ENCODE measurements around the gene F2RL1. TPM values are rescaled to one million over a fixed set of nuclear protein-coding genes. Genes with fewer than 3 reads are reported as not detected.

The F2RL1 gene
- total and polyA plus RNA-seq, 4 donors, result 3.8 to 19.2 (median 5.4) TPM

- DNase-seq (peak in 1 of 3 donors; percentile 44), ATAC-seq (ENCODE audit: insufficient read depth, low FRiP score) (no peak)
- no peak overlapping the region for H3K4me3 ChIP-seq
- WGBS, 2 donors, result 84 to 94% methylated on average over 8 of the region's 8 CpGs
- peaks cover 8 to 40% (median 11%) of the 10 kb centered on the region in 5 donors for H3K4me1 ChIP-seq (ENCODE audit: control insufficient read depth in 5 of 5, insufficient read depth in 5 of 5, low read length in 5 of 5)
- H3K9ac ChIP-seq (ENCODE audit: insufficient read depth in 1 of 2, low read length in 2 of 2), result peak overlapping the region in 1 of 2 donors; percentile 56
- no peaks in the 10 kb centered on the region for H3K36me3 ChIP-seq (ENCODE audit: control insufficient read depth in 4 of 4, insufficient read depth in 4 of 4, low read length in 4 of 4)
- H3K27ac ChIP-seq (ENCODE audit: low read depth in 1 of 2, low read length in 1 of 2), result peak overlapping the region; percentile 80 to 83
- TF ChIP-seq CTCF (IDR thresholded peaks at IDR 0.05; ENCODE audit: control extremely low read depth, extremely low read depth), result no peak
- H3K9me3 ChIP-seq (ENCODE audit: control insufficient read depth in 4 of 4, insufficient read depth in 3 of 4, low read length in 3 of 4), result no peaks in the 10 kb centered on the region
- no peaks in the 10 kb centered on the region for H3K27me3 ChIP-seq (ENCODE audit: control insufficient read depth in 3 of 3, insufficient read depth in 3 of 3, low read length in 2 of 3)
Observed at GRCh38 chr5:76789991-76790581, 28.7 kb upstream of the F2RL1 start.

- Histone ChIP-seq H3K27me3 (ENCODE audit: control insufficient read depth in 3 of 3, insufficient read depth in 3 of 3, low read length in 2 of 3) (no peaks in the 10 kb centered on the region), H3K9me3 (ENCODE audit: control insufficient read depth in 4 of 4, insufficient read depth in 3 of 4, low read length in 3 of 4) (no peaks in the 10 kb centered on the region), H3K36me3 (ENCODE audit: control insufficient read depth in 4 of 4, insufficient read depth in 4 of 4, low read length in 4 of 4) (no peaks in the 10 kb centered on the region), H3K4me1 (ENCODE audit: control insufficient read depth in 5 of 5, insufficient read depth in 5 of 5, low read length in 5 of 5) (peaks cover 8 to 40% (median 11%) of the 10 kb centered on the region in 5 donors), H3K4me3 (no peak overlapping the region), H3K9ac (ENCODE audit: insufficient read depth in 1 of 2, low read length in 2 of 2) (peak overlapping the region in 1 of 2 donors; percentile 56), H3K27ac (ENCODE audit: low read depth in 1 of 2, low read length in 1 of 2) (peak overlapping the region; percentile 11 to 80)
- ATAC-seq (ENCODE audit: insufficient read depth, low FRiP score) (peak; percentile 81), DNase-seq (peak; percentile 87 to 98 (median 95))
- WGBS, 2 donors, result 34 to 57% methylated on average over 3 of the region's 3 CpGs
- no peak for TF ChIP-seq CTCF (IDR thresholded peaks at IDR 0.05; ENCODE audit: control extremely low read depth, extremely low read depth)
Observed at GRCh38 chr5:76790632-76791290, 28.1 kb upstream of the F2RL1 start.

GRCh38 chr5:76791461-76791860 lies 27.4 kb upstream of the F2RL1 start:
- H3K36me3 ChIP-seq (ENCODE audit: control insufficient read depth in 4 of 4, insufficient read depth in 4 of 4, low read length in 4 of 4), result no peaks in the 10 kb centered on the region
- H3K4me1 ChIP-seq (ENCODE audit: control insufficient read depth in 5 of 5, insufficient read depth in 5 of 5, low read length in 5 of 5), result peaks cover 8 to 40% (median 11%) of the 10 kb centered on the region in 5 donors
- H3K9ac ChIP-seq (ENCODE audit: insufficient read depth in 1 of 2, low read length in 2 of 2), result peak overlapping the region in 1 of 2 donors; percentile 26
- peak overlapping the region; percentile 74 to 80 for H3K27ac ChIP-seq (ENCODE audit: low read depth in 1 of 2, low read length in 1 of 2)
- H3K27me3 ChIP-seq (ENCODE audit: control insufficient read depth in 3 of 3, insufficient read depth in 3 of 3, low read length in 2 of 3), result no peaks in the 10 kb centered on the region
- no peak for DNase-seq
- 82 to 93% methylated on average over 1 of the region's 1 CpG for WGBS, 2 donors
- no peak for TF ChIP-seq CTCF (IDR thresholded peaks at IDR 0.05; ENCODE audit: control extremely low read depth, extremely low read depth)
- no peak for ATAC-seq (ENCODE audit: insufficient read depth, low FRiP score)
- H3K4me3 ChIP-seq, result no peak overlapping the region
- H3K9me3 ChIP-seq (ENCODE audit: control insufficient read depth in 4 of 4, insufficient read depth in 3 of 4, low read length in 3 of 4), result no peaks in the 10 kb centered on the region
